UCSD-AML1 (cell line): Measurements from ENCODE around the gene CCNJL.

ENCODE experiments used
- DNase-seq: peaks from one replicate; lab custom pipeline; 2025; ENCODE audit not compliant: unreplicated experiment; lab: John Stamatoyannopoulos, UW

CCNJL gene

GRCh38 chr5:160333721-160334120 lies 21.4 kb upstream of the CCNJL start:
- no peak for DNase-seq

GRCh38 chr5:160330212-160330611 lies 17.8 kb upstream of the CCNJL start:
- no peak for DNase-seq

GRCh38 chr5:160327818-160328217 lies 15.5 kb upstream of the CCNJL start:
- no peak for DNase-seq

GRCh38 chr5:160326981-160327380 lies 14.6 kb upstream of the CCNJL start:
- DNase-seq: no peak

GRCh38 chr5:160325716-160326115 lies 13.4 kb upstream of the CCNJL start:
- no peak for DNase-seq

GRCh38 chr5:160324886-160325285 lies 12.5 kb upstream of the CCNJL start:
- no peak for DNase-seq

GRCh38 chr5:160318409-160318808 lies 6.0 kb upstream of the CCNJL start:
- DNase-seq: no peak

- DNase-seq: no peak
These were observed 5.1 kb upstream of the CCNJL start for GRCh38 chr5:160317434-160317833.

- DNase-seq: no peak
These were observed 3.6 kb upstream of the CCNJL start for GRCh38 chr5:160315968-160316367.

GRCh38 chr5:160312960-160313727 lies 780 bp upstream of the CCNJL start:
- no peak for DNase-seq

- no peak for DNase-seq
These were observed 752 bp downstream of the CCNJL start for GRCh38 chr5:160311491-160312133.

GRCh38 chr5:160310552-160311295 lies 1.6 kb downstream of the CCNJL start:
- no peak for DNase-seq

- DNase-seq: no peak
These were observed 2.2 kb downstream of the CCNJL start for GRCh38 chr5:160310140-160310539.

GRCh38 chr5:160306696-160307095 lies 5.7 kb downstream of the CCNJL start:
- DNase-seq: no peak

- DNase-seq: no peak
These were observed 7.0 kb downstream of the CCNJL start for GRCh38 chr5:160305319-160305718.

GRCh38 chr5:160303690-160304089 lies 8.7 kb downstream of the CCNJL start:
- DNase-seq: no peak

- DNase-seq: no peak
These were observed 14.2 kb downstream of the CCNJL start for GRCh38 chr5:160298189-160298588.

- no peak for DNase-seq
These were observed 14.6 kb downstream of the CCNJL start for GRCh38 chr5:160297776-160298175.

GRCh38 chr5:160297004-160297403 lies 15.4 kb downstream of the CCNJL start:
- DNase-seq: no peak

- no peak for DNase-seq
These were observed 15.9 kb downstream of the CCNJL start for GRCh38 chr5:160296496-160296895.

GRCh38 chr5:160293901-160294561 lies 18.3 kb downstream of the CCNJL start:
- DNase-seq: no peak
